ENCODE data around the gene LRRC8D.
A peak's percentile ranks its signal among the peaks of the same experiment; 100 is the strongest.

LRRC8D gene

DNA sequence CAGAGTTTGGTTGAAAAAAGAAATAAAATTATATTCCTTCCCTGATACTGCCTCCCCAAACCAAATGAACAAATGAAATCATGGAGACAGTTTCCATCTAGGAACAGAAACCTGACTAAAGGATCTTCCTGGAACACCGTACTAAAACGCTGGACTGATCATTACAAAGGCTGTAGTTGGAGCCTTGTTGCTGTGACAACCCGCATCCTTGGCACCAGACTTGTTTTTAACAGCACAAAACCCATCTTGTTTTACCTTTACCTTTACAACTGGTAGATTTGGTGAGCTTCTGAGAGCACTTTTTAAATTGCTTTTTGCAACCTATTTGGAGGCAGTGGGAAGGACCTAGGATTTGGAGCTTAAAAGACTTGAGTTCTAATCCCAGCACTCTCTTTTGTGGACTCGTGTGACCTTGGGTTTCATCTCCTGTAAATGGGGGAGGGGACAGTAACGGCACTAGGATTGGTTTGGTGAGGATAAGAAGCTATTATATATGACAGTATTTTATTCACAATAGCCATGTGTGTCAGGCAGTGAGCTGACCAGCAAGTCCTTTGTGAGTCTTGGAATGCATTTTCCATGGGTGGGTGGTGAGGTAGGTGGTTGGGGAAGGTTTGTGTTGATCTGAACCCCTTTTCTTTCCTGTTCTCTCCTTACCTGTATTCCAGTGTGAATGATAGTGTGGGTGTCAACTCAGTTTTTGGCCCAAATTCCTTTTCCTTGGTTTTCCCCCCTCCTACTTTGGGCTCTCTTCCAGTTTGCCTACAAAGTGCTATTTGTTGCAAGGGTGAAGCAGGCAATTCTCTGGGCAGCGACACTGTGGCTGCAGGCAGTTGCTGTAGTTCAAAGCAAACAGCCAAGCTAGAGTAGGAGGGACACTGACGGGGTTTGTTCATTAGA is 12.6 kb downstream of the LRRC8D start:
- DNase-seq (ENCODE audit: low read depth): no peak

DNA sequence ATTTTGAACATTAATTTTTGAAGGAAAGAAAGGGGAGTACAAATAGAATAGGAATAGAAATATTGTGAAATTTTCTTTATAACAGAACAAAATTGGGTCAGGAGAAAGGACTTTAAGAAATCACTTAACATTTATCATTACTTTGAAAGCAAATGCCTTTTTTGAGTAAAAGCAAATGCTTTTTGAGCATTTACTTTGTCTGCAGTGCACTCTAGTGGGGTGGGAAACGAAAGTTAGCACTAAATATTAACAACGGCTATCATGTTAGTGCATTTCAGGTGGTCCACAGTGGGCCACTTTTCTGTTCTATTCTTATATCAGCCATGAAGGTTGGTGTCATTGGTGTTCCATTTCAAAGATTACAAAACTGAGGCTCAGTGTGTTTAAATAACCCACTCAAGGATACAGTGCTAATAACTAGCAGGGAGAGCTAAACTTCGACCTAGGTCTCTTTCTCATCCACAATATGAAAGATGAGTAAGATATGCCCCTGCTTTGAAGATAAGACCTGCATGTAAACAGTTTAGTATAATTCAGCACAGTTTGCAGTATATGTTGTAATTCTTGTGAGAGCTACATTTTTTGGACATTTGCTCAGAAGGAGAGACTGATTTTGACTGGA is 13.4 kb downstream of the LRRC8D start:
- DNase-seq (ENCODE audit: low read depth): no peak

GRCh38 chr1:89836252-89837035 is 15.6 kb downstream of the LRRC8D start:
- no peak for DNase-seq (ENCODE audit: low read depth)

- DNase-seq (ENCODE audit: low read depth): no peak
Observed at GRCh38 chr1:89837036-89837481, 16.2 kb downstream of the LRRC8D start.

DNA sequence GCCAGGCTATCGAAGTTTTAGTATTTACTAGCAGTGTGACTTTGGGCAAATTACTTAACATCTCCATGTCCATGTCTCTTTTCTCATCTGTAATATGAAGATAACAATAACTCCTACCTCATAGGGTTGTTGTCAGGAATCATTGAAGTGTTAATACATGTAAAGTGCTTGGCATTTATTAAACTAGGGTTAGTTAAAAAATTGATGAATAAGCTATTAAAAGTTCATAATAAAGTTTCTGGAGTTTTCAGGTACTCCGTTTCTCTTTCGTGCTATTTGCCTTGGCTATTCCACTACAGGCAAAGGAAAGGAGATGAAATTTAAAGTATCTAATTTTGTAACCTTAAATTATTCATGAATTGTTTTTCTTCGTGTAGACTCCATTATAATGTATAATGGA is 16.7 kb downstream of the LRRC8D start:
- DNase-seq (ENCODE audit: low read depth): no peak

- DNase-seq (ENCODE audit: low read depth): no peak
Observed at GRCh38 chr1:89839516-89839915, 18.7 kb downstream of the LRRC8D start.

- no peak for DNase-seq (ENCODE audit: low read depth)
Observed at GRCh38 chr1:89841507-89841906, 20.7 kb downstream of the LRRC8D start.

GRCh38 chr1:89842567-89843272 is 21.9 kb downstream of the LRRC8D start:
- no peak for DNase-seq (ENCODE audit: low read depth)

GRCh38 chr1:89843273-89844130 is 22.7 kb downstream of the LRRC8D start:
- peak; percentile 81 for DNase-seq (ENCODE audit: low read depth)

DNA sequence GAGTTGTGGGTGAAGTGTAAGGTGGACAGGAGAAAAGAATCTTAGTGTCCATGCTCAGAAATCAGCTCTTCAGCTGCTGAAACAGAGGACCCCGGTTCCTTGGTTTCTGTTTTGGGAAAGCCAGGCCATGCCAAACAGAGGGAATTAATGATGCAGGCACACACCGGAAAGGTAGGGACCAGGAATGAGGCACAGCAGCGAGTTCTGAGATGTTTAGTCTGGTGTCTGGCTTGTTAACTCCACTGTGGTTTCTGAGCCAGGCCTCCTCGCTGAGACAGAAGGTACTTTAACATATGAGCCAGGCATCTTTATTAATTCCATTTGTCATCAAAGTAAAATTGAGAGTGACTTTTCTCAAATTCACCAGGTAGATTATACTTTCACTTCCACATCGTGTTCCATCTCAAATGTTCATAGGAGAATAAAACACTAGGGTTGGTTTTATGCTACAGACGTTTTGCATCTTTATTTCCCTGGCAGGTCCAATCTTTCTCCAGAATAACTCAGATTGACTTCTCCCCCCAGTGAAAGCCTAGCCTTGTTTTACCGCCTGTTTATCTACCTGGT is 23.5 kb downstream of the LRRC8D start:
- DNase-seq (ENCODE audit: low read depth): peak; percentile 56

DNA sequence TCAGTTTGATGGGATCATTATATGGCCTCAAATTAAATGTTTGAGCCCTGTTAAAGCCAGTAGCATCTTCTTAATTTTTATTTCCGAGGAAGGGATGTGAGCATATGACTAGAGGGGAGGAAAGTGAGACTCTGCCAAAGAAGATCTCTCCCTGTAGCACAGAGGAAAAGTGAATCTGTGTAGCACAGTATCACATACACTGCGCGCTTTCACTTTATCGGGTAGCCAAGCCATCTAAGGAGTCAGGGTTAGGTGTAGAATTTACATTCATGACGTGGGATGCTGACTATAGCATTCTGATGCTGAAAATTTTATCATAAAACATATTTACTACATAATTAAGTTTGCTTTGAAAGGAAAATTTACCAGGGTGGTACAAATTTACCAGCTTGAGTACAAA is 24.0 kb downstream of the LRRC8D start:
- DNase-seq (ENCODE audit: low read depth): no peak

DNA sequence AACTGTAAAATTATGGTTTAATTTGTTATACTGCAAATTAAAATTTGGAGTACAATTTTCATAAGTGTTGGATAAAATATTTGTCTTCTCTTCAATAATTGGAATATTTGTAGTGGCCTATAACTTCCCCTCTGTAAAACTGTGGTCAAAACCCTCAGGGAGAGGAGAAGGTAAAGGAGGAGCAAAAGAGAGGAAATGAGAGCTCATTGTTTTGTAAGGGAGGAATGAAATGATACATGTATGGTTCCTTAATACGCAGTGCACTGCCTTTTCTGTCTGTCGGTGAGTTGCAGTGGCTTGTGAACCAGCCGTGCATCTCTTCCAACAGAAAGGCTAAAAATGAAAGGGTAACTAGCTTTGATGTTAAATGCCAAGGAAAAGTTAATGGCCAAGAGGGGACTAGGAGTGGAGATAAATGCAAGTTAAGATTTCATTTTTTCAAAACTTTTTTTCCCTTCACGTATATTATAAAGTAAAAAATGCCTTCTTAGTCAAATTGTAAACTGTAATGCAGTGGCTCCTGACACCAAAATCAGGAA is 26.4 kb downstream of the LRRC8D start:
- DNase-seq (ENCODE audit: low read depth): no peak

DNA sequence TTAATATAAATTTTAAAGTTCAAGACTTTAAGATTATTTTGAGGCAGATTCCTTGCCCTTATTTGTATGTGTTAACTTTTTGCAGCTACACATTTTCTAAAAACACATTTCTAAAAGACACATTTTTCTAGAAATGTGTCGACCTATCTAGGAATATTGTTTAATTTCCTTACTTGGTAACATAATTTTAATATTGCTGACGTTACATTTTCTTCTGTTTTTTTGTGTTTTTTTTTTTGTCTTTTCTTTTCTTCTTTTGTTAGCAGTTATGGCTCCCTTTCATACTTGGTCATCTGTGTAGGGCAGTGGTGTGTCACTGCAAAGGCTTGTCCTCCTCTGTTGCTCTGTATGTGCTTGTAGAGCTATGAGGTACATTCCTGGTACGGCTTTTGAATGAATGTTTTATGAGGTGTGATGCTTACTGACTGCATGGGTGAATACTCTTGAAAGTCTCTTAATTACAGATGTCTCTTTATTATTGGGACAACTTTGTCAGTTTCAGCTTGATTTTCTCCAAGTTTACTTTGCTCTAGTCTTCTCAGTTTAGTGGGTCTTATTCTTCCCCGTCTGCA is 30.1 kb downstream of the LRRC8D start:
- DNase-seq (ENCODE audit: low read depth): no peak

DNA sequence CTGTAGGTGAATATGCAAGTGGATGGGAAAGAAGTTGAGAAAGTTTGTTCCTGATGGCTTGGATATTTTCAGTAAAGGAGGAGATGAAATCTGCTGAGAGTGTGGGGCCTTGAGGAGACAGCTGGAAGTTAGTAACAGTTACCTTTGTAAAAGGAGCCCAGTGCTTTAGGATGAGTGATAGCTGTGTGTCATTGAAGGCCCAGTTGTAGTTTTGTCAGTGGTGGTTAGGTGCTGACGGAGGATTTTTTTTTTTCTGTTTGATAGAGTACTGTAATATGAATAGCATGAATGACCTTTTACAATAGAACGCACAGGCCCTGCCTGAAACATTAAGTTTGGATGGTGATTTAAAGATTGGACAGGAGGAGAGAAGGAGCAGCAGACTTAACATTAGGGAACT is 33.3 kb downstream of the LRRC8D start:
- no peak for DNase-seq (ENCODE audit: low read depth)

GRCh38 chr1:89855413-89856123 is 34.7 kb downstream of the LRRC8D start:
- DNase-seq (ENCODE audit: low read depth): peak; percentile 82

DNA sequence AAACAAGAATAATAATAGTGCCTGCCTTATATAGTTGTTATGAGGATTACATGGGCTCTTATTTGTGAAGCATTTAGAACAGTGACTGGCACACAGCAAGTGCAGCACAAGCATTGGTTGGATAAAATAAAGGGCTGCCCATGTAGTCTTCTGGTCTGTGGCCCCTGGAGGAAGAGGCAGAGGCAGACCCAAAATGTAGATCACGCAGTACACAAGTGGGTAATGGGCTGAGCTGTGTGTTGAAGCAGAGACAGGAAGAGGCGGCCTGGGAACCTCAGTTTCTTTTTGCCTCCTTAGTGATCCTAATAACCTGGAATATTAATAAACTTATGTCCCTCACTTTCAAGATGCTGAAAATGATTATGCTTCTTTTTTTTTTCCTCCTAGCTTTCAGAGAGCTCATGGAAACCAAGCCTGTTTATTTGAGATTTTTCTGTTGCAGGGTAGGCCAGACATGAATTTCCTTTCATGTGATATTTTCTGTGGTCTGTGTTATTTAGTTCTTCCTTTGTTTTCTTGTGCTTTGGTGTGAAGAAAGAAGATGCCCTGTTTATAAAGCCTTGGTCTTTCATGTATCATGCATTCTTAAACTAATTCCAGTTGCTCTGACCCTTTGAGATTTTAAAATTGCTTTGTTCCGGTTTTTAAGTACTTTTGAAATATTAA is 42.5 kb downstream of the LRRC8D start:
- no peak for DNase-seq (ENCODE audit: low read depth)

GRCh38 chr1:89865498-89866382 is 44.9 kb downstream of the LRRC8D start:
- DNase-seq (ENCODE audit: low read depth): peak; percentile 80

DNA sequence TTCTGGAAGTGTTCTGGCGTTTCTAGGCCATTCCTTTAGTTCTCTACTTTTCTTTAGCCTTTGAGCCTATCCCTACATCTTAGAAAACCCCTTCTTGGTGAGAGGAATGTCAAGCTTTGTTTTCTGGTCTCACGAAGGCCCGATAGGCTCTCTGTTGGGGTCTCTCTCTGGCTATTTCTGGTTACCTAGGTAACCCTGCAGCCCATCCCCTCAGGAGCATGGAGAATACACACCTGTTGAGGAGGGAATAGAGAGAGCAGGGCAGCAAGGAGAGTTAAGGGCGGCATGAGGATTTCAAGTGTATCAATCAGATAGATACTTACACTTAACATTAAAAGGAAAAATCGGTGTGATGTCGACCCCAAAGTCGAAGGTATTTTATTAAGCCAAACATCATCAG is 45.7 kb downstream of the LRRC8D start:
- DNase-seq (ENCODE audit: low read depth): no peak

All from ELR (cell line).